GM13977 (cell line): ENCODE measurements around the gene TCERG1L.
"Not testable (repeated sequence)": the region's sequence is repeated elsewhere in the genome, so short reads cannot be mapped to it uniquely, and the experiment has no call there.

Experiments
- DNase-seq: peaks from one replicate; pipeline ENCODE4 v3.0.0; 2012; ENCODE audit warnings: low spot score
- CTCF ChIP-seq: IDR thresholded peaks from 2 replicates; pipeline ENCODE4 v1.5.1; 2012; ENCODE audit warnings: mild to moderate bottlenecking, control low read depth; ENCODE audit not compliant: insufficient read depth; ENCODE audit errors: extremely low read depth, missing control alignments
- in situ Hi-C: fragments of 300-500 bp; cut with MboI; formaldehyde crosslinking; loops from one replicate; pipeline ENCODE4 v1.12.0; 2022; ENCODE audit warnings: low sequenced_read_pairs, low pct_unique_long_range_greater_than_20kb, mixed read lengths, inconsistent platforms; ENCODE audit not compliant: unreplicated experiment

Gene TCERG1L

DNA sequence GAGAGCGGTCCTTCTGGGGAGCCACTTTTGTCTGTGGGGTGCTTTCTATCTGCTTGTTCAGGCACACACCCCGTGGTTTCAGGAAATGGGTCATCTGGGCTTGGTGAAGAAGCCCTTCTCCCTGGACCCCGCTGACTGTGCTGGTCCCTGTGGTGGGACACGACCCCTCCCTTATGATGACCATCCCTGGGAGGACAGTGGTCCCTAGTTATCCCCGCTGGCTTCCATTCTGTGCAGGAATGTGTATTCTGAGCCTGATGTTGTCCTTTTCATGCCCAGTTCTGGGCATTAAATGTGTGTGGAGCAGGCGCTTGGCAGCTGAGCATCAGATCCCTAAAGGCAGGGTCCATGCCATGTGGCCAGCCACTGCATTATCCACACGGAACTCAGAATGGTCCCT is 71.6 kb downstream of the TCERG1L start:
- in situ Hi-C loops, result no loop called here
- DNase-seq, result no peak
- TF ChIP-seq CTCF, result no peak

DNA sequence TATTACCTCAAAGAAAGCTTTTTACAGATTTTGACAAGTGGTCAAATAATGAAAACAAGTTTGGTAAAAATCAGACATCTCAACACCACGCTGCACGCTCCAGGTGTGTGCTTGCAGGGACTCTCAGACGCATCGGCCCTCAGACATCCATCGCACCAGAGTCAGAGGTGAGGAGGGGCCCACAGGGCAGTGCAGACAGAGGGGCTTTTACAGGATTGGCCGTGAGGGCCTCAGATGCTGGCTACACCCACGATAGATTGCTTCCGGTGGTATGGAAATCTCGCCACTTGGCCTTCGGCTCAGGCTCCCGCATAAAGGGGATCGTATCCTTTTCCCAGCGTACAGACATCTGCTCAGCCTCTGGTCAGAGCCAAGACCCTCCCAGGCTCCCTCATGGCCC is 72.1 kb downstream of the TCERG1L start:
- in situ Hi-C loops, result no loop called here
- no peak for DNase-seq
- no peak for TF ChIP-seq CTCF

GRCh38 chr10:131238669-131239280 is 72.7 kb downstream of the TCERG1L start:
- in situ Hi-C loops, result no loop called here
- no peak for TF ChIP-seq CTCF
- no peak for DNase-seq

- no peak for DNase-seq
- in situ Hi-C loops, result no loop called here
- TF ChIP-seq CTCF, result no peak
Observed at GRCh38 chr10:131237991-131238651, 73.4 kb downstream of the TCERG1L start.

- DNase-seq, in situ Hi-C loops: not testable (repeated sequence)
Observed at GRCh38 chr10:131234606-131235005, 76.9 kb downstream of the TCERG1L start.

DNA sequence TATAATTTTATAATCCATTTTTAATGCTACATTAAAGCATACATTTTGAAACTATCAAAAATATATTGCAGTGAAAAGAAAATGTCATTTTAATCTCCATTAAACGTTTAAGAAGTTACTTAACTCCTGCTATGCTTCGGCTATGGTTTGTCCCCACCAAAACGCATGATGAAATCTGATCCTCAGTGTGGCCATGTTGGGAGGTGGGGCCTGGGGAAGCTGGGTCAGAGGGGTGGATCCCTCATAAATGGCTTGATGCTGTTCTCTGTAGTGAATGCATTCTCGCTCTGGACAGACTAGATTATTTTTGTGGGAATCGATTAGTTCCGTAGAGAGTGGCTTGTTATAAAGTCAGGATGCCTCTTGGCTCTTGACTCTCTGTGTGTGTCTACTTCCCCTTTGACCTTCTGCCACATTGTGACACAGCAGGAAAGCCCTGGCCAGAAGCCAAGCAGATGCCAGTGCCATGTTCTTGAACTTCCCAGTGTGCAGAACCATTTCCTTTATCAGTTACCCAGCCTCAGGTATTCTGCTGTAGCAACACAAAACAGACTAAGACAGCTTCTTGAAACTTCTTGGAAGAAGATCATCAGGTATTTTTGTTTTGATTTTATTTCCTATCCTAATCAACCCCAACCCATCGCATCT is 77.8 kb downstream of the TCERG1L start:
- TF ChIP-seq CTCF, result no peak
- in situ Hi-C loops, result no loop called here
- no peak for DNase-seq

DNA sequence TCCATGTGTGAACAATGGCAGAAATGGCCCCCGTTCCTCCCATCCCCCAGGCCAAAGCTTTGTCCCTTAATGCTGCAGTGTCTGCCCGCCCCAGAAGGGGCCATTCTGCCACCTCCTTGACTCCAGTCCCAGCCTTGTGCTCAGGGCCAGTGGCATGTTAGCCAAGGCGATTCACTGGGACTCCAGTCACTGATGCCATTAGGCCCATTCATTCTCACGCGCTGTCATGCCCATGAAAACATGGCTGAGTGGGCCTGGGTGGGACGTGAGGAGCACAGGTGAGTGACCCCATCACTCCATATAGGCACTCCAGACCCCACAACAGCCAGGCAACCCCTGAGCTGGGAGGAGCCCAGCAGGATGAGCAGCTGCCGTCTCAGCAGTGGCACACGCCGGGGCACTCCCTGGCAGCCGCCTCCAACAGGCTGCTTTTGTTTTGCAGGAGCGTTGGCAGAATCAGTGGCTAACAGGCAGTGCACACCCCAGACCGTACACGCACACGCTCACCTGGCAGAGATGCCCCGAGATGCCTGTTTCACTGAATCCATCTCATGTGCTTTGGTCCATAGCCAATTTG is 79.5 kb downstream of the TCERG1L start:
- in situ Hi-C loops, result no loop called here
- no peak for TF ChIP-seq CTCF
- DNase-seq, result no peak
